MCF 10A (cell line): ENCODE measurements around the gene AFAP1L2. TPM values are rescaled to one million over a fixed set of nuclear protein-coding genes. Genes with fewer than 3 reads are reported as not detected.
"Not testable (repeated sequence)": the region's sequence is repeated elsewhere in the genome, so short reads cannot be mapped to it uniquely, and the experiment has no call there.

ENCODE experiments used
- BruUV-seq: library from RNA; stranded (reverse); fragments of 400-500 nt; replicated peaks from 2 replicates; lab custom pipeline; 2021; lab: Mats Ljungman, UMichigan
- CTCF ChIA-PET: fragments of 300-600 bp; sonication (Branson Sonifier 250); formaldehyde crosslinking; extraction: SDS; loops from one replicate; lab custom pipeline; 2021; ENCODE audit warnings: antibody characterized with exemption, inconsistent platforms; lab: Yijun Ruan, JAX
- POLR2A ChIA-PET: fragments of 300-600, 350-650 bp; sonication (Branson Sonifier 250); formaldehyde crosslinking; extraction: SDS; loops from one replicate; lab custom pipeline; 2020; ENCODE audit warnings: antibody characterized with exemption, inconsistent platforms; lab: Yijun Ruan, JAX
- DNase-seq: peaks from one replicate; pipeline ENCODE4 v3.0.0-alpha.2; 2018; ENCODE audit not compliant: unreplicated experiment
- H3K27ac Mint-ChIP-seq: one replicate; pipeline ENCODE4 v1.8.0; 2022; ENCODE audit warnings: mild to moderate bottlenecking, low read depth, mixed read lengths; ENCODE audit not compliant: unreplicated experiment
- H3K27me3 Mint-ChIP-seq: one replicate; pipeline ENCODE4 v1.8.0; 2022; ENCODE audit warnings: mixed read lengths; ENCODE audit not compliant: insufficient read depth, unreplicated experiment
- H3K36me3 Mint-ChIP-seq: one replicate; pipeline ENCODE4 v1.8.0; 2022; ENCODE audit warnings: mild to moderate bottlenecking, moderate library complexity, mixed read lengths; ENCODE audit not compliant: insufficient read depth, unreplicated experiment
- H3K4me1 Mint-ChIP-seq: one replicate; pipeline ENCODE4 v1.8.0; 2022; ENCODE audit warnings: mixed read lengths; ENCODE audit not compliant: insufficient read depth, unreplicated experiment
- H3K4me3 Mint-ChIP-seq: one replicate; pipeline ENCODE4 v1.8.0; 2022; ENCODE audit warnings: mild to moderate bottlenecking, moderate library complexity, mixed read lengths; ENCODE audit not compliant: unreplicated experiment
- H3K9me3 Mint-ChIP-seq: one replicate; pipeline ENCODE4 v1.8.0; 2022; ENCODE audit warnings: mixed read lengths; ENCODE audit not compliant: unreplicated experiment
- intact Hi-C: fragments of 100-400 bp; cut with micrococcal nuclease; formaldehyde crosslinking; loops from 2 replicates; pipeline ENCODE4 v1.14.1; 2022
- total RNA-seq: library from RNA; stranded (reverse); gene quantifications from 2 replicates; pipeline ENCODE4 v1.2.3, GENCODE V29; 2022
- TF ChIP-seq, protein P1 (sequence below): fragments of 200-600 bp; IDR thresholded peaks from one replicate; pipeline ENCODE4 v1.8.0; 2022; ENCODE audit warnings: antibody characterized with exemption, mild to moderate bottlenecking; ENCODE audit not compliant: unreplicated experiment

The AFAP1L2 gene
- total RNA-seq, 1 experiment from 2014 or later, result 5.8 TPM

DNA sequence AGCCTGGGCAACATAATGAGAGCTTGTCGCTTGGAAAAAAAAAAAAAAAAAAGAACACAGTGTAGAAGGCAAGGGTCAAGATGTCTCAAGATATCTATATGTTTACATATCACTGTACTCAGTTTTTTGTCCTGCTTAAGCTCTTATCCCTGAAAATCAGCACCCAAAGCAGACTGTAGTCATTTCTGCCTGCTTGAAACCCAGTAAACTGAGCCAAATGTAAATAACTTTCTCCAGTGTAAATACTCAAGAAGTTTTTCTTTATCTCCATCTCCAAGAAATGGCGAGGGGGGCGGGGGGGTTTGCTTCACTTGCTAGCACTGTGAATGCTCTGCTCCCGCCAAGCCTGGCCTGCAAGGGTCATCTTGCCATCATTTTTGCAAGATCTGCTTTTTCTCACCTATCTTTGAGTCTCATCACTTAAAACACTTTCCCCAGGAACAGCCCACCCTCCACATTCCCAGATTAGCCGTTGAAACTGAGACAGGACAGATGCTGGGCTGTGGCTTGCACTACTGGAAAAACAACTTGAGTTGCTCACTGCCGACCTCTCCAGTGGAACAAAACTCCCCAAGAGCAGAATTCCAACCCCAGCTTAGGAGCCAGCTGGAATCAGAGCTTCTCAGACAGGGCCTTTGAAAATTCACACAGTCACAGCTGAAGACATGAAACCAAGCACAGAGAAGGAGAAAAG, 54.6 kb downstream of the AFAP1L2 start:
- ChIA-PET POLR2A (no interaction called here), CTCF (interaction anchor here (0.6 to 0.7 kb wide), 2 partner anchors 12 to 1945 kb away, joined by 3 to 4 read pairs; no protein-coding TSS in a partner anchor)
- Mint-ChIP-seq H3K36me3 (peaks cover under 1% of the 10 kb centered on the region), H3K4me3 (no peak overlapping the region), H3K9me3 (no peaks in the 10 kb centered on the region), H3K4me1 (no peaks in the 10 kb centered on the region), H3K27ac (no peak overlapping the region), H3K27me3 (no peaks in the 10 kb centered on the region)
- intact Hi-C loops, result no loop called here
- no peak for DNase-seq
- BruUV-seq, result no TSS peak
- TF ChIP-seq, protein P1, sequence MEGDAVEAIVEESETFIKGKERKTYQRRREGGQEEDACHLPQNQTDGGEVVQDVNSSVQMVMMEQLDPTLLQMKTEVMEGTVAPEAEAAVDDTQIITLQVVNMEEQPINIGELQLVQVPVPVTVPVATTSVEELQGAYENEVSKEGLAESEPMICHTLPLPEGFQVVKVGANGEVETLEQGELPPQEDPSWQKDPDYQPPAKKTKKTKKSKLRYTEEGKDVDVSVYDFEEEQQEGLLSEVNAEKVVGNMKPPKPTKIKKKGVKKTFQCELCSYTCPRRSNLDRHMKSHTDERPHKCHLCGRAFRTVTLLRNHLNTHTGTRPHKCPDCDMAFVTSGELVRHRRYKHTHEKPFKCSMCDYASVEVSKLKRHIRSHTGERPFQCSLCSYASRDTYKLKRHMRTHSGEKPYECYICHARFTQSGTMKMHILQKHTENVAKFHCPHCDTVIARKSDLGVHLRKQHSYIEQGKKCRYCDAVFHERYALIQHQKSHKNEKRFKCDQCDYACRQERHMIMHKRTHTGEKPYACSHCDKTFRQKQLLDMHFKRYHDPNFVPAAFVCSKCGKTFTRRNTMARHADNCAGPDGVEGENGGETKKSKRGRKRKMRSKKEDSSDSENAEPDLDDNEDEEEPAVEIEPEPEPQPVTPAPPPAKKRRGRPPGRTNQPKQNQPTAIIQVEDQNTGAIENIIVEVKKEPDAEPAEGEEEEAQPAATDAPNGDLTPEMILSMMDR, result no peak

DNA sequence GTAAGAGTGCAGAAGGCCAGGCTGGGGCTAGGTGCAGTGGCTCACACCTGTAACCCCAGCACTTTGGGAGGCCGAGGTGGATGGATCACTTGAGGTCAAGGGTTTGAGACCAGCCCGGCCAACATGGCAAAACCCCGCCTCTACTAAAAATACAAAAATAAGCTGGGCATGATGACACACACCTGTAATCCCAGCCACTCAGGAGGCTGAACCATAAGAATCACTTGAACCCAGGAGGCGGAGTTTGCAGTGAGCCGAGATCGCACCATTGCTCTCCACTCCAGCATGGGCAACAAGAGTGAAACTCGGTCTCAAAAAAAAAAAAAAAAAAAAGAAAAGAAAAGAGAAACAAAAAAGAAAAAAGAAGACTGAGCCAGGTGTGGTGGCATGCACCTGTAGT, 55.2 kb downstream of the AFAP1L2 start:
- POLR2A ChIA-PET, BruUV-seq: not testable (repeated sequence)

DNA sequence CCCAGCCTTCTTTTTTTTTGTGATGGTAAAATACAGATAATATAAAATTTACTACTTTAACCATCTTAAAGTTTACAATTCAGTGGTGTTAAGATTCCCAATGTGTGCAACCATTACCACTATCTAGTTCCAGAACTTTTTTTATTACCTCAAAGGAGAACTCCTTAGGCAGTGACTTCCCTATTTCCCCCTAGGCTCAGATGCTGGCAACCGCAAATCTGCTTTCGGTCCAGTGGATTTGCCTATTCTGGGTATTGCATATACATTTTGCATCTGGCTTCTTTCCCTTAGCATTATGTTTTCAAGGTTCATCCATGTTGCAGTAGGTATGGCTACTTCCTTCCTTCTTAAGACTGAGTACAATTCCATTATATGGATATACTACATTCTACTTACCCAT, 56.5 kb downstream of the AFAP1L2 start:
- Mint-ChIP-seq H3K4me3 (no peak overlapping the region), H3K27me3 (no peaks in the 10 kb centered on the region), H3K4me1 (no peaks in the 10 kb centered on the region), H3K9me3 (no peaks in the 10 kb centered on the region), H3K27ac (no peak overlapping the region), H3K36me3 (peaks cover 6% of the 10 kb centered on the region)
- CTCF ChIA-PET, result interaction anchor here (0.6 to 0.7 kb wide), 2 partner anchors 608 to 782 kb away, joined by 3 to 4 read pairs; no protein-coding TSS in a partner anchor
- POLR2A ChIA-PET, result no interaction called here
- BruUV-seq, result no TSS peak
- intact Hi-C loops, result no loop called here
- TF ChIP-seq, protein P1, result no peak
- DNase-seq, result no peak

More for the DNA sequence above, 55.2 kb downstream of the AFAP1L2 start:
- H3K36me3 Mint-ChIP-seq, H3K9me3 Mint-ChIP-seq, H3K27ac Mint-ChIP-seq, H3K4me1 Mint-ChIP-seq, intact Hi-C loops, DNase-seq, H3K27me3 Mint-ChIP-seq, H3K4me3 Mint-ChIP-seq: not testable (repeated sequence)
- CTCF ChIA-PET, result interaction anchor here (0.7 kb wide), 1 partner anchor 1944 kb away, joined by 3 read pairs; no protein-coding TSS in a partner anchor

DNA sequence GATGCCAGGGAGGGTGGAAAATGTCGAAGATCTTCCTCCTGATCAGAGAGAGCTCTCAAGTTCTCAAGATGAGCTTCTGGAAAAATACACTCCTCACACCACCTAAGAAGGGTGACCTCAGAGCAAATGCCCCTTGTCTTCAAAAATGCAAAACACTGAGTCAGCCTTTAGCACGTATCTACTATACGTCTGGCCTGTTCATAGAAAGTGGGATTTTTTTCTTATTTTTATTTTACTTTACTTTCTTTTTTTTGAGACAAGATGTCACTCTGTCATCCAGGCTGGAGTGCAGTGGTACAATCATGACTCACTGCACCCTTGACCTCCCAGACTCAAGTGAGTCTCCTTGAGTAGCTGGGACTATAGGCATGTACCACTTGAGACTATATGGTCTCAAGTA, 57.1 kb downstream of the AFAP1L2 start:
- peaks cover 6% of the 10 kb centered on the region for H3K36me3 Mint-ChIP-seq
- ChIA-PET POLR2A (no interaction called here), CTCF (interaction anchor here (0.6 to 0.7 kb wide), 2 partner anchors 608 to 783 kb away, joined by 3 to 4 read pairs; no protein-coding TSS in a partner anchor)
- intact Hi-C loops, result no loop called here
- H3K27me3 Mint-ChIP-seq, result no peaks in the 10 kb centered on the region
- no peak overlapping the region for H3K27ac Mint-ChIP-seq
- DNase-seq, result no peak
- no peaks in the 10 kb centered on the region for H3K9me3 Mint-ChIP-seq
- no peaks in the 10 kb centered on the region for H3K4me1 Mint-ChIP-seq
- TF ChIP-seq, protein P1, result no peak
- no TSS peak for BruUV-seq
- H3K4me3 Mint-ChIP-seq, result no peak overlapping the region
